Right atrium auricular region (tissue), 2 donors: ENCODE results near the gene SMAD9. TPM values are rescaled to one million over a fixed set of nuclear protein-coding genes. Genes with fewer than 3 reads are reported as not detected.

ENCODE experiments used
- DNase-seq: peaks from one replicate; pipeline ENCODE4 v3.0.0-alpha.2; 2019; ENCODE audit warnings: low spot score
- H3K27ac ChIP-seq, 2 donors: fragments of 200-600 bp; sonication (generic); 1 replicate in 1 of 2; 2 replicates in 1 of 2; pipeline ENCODE4 v1.5.1; 2016 to 2019
- H3K27me3 ChIP-seq, 2 donors: fragments of 200-600 bp; sonication (generic); one replicate each; pipeline versions ENCODE4 v1.5.1 to v1.6.0; 2017 to 2019
- H3K36me3 ChIP-seq: fragments of 200-600 bp; sonication (generic); one replicate; pipeline ENCODE4 v1.5.1; 2016
- H3K4me1 ChIP-seq, 2 donors: fragments of 200-600 bp; sonication (generic); one replicate each; pipeline versions ENCODE4 v1.5.1 to v1.6.0; 2017 to 2019
- H3K4me3 ChIP-seq, 2 donors: fragments of 200-600 bp; sonication (generic); 1 replicate in 1 of 2; 2 replicates in 1 of 2; pipeline ENCODE4 v1.5.1; 2017 to 2019; ENCODE audit warnings: mild to moderate bottlenecking in 1 of 2, moderate library complexity in 1 of 2
- H3K9me3 ChIP-seq, 2 donors: fragments of 200-600 bp; sonication (generic); one replicate each; pipeline ENCODE4 v1.5.1; 2019
- total RNA-seq, 2 donors: library from RNA; depleted of rRNA; stranded (reverse); fragments of >200 nt; gene quantifications; one replicate each; pipeline ENCODE4 v1.1.0, GENCODE V29; 2016
- TF ChIP-seq, protein P1 (sequence below), 2 donors: fragments of 200-600 bp; sonication (generic); IDR thresholded peaks; one replicate each; pipeline ENCODE4 v1.5.1; 2019; ENCODE audit warnings: antibody characterized with exemption in 2 of 2

Gene SMAD9
- total RNA-seq, 2 donors from 2014 or later = 3.2 to 15.6 TPM

DNA sequence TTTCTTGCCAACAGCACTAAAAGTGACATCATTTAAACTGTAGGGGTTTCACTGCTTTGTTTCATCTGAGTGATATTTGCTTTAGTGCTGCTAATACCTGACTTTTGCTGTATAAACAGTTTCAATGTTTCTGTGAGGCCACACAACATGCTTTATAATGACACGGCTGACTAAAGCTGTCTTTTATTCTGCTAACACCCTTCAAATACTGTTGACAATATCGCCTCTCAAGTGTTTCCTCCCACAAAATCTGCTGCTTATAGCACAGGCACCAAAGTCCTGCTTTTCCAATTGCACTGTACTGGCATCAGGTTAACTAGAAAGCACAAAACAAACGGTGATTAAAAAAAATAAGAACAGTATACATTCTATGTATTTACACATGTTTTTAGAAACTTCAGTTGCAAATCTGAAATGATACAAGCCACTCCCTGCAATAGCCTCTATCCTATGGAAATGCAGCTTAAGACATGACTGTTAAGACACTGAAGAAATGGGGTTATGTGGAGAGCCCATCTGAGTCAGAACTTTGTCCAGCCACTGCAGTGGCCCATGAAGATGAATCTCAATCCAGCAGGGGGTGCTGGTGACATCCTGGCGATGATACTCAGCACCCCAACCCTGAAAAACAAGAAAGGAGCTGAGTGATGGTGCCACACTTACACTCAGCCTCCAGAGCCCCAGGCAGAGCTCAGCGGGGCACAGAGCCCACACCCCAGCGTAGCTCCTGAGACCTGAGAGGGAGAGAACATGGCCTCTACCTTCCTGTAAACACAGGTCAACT, 71.6 kb downstream of the SMAD9 start:
- Histone ChIP-seq H3K4me3 (no peak overlapping the region), H3K27ac (no peak overlapping the region), H3K4me1 (peaks cover 0 to 10% of the 10 kb centered on the region in 2 donors), H3K27me3 (no peaks in the 10 kb centered on the region), H3K9me3 (no peaks in the 10 kb centered on the region), H3K36me3 (peaks cover 12% of the 10 kb centered on the region)
- DNase-seq = no peak
- TF ChIP-seq, protein P1, sequence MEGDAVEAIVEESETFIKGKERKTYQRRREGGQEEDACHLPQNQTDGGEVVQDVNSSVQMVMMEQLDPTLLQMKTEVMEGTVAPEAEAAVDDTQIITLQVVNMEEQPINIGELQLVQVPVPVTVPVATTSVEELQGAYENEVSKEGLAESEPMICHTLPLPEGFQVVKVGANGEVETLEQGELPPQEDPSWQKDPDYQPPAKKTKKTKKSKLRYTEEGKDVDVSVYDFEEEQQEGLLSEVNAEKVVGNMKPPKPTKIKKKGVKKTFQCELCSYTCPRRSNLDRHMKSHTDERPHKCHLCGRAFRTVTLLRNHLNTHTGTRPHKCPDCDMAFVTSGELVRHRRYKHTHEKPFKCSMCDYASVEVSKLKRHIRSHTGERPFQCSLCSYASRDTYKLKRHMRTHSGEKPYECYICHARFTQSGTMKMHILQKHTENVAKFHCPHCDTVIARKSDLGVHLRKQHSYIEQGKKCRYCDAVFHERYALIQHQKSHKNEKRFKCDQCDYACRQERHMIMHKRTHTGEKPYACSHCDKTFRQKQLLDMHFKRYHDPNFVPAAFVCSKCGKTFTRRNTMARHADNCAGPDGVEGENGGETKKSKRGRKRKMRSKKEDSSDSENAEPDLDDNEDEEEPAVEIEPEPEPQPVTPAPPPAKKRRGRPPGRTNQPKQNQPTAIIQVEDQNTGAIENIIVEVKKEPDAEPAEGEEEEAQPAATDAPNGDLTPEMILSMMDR (IDR thresholded peaks at IDR 0.05) = peak in 1 of 2 donors; percentile 27

DNA sequence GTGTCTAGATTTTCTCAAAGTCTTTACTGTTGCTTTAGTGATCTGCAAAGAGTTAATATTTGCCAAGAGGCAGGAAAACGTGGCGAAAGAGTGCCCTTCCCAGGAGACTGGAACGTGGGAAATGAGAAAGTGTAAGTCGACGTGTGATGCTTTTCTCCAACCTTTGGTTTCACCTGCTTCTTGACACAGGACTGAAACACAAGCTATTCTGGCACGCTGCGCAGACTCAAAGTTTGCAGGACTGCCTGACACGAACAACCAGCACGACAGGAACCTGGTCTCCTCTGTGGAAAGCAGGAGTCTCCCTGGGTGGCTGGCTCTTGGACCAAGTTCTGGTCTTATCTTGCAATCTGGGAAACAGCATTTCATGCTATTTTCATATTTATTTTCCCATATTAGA, 72.4 kb downstream of the SMAD9 start:
- peaks cover 5% of the 10 kb centered on the region for H3K36me3 ChIP-seq
- no peaks in the 10 kb centered on the region for H3K27me3 ChIP-seq
- no peak overlapping the region for H3K27ac ChIP-seq
- peaks cover 0 to 10% of the 10 kb centered on the region in 2 donors for H3K4me1 ChIP-seq
- H3K4me3 ChIP-seq = no peak overlapping the region
- no peaks in the 10 kb centered on the region for H3K9me3 ChIP-seq
- TF ChIP-seq, protein P1 (IDR thresholded peaks at IDR 0.05) = no peak
- DNase-seq = no peak

DNA sequence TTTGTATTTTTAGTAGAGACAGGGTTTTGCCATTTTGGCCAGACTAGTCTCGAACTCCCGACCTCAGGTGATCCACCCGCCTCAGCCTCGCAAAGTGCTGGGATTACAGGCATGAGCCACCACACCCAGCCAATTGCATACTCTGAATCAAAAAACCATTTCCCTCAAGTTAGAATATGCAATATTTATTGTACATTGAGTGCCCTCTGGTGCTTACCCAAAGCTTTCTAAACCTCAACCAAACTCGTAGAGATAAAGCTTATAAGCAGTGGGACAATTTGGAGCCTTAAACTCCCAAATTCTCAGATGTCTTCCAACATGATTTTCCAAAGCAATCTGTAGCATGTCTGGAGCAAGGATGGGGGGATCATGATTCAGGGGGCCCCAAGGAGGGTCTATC, 78.6 kb downstream of the SMAD9 start:
- no peak overlapping the region for H3K4me3 ChIP-seq
- H3K9me3 ChIP-seq = no peaks in the 10 kb centered on the region
- H3K27ac ChIP-seq = no peak overlapping the region
- DNase-seq = no peak
- H3K36me3 ChIP-seq = no peaks in the 10 kb centered on the region
- H3K4me1 ChIP-seq = peaks cover 0 to 7% of the 10 kb centered on the region in 2 donors
- H3K27me3 ChIP-seq = no peaks in the 10 kb centered on the region
- TF ChIP-seq, protein P1 (IDR thresholded peaks at IDR 0.05) = no peak

DNA sequence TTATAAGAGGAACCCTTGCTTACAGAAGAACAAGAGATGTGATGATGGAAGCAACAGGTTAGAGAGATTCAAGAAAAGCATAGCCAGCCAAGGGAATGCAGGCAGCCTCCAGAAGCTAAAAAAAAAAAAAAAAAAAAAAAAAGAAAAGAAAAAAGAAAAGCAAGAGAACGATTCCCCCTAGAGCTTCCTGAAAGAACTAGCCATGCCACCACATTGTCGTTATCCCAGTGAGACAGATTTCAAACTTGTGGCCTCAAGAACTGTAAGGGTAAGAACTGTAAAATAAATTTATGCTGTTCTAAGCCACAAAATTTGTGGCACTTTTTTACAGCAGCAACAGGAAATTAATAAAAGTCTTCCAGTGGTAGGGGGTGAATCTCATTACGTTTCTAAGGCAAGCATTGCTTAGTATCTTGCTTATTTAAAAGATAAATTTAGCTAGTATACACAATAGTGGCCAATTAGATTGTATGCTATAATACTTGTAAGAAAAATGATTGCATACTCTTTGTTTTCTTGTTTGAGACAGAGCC, 79.3 kb downstream of the SMAD9 start:
- TF ChIP-seq, protein P1 (IDR thresholded peaks at IDR 0.05) = no peak
- DNase-seq = no peak
- Histone ChIP-seq H3K9me3 (no peaks in the 10 kb centered on the region), H3K36me3 (no peaks in the 10 kb centered on the region), H3K27ac (no peak overlapping the region), H3K4me3 (no peak overlapping the region), H3K4me1 (peaks cover 0 to 7% of the 10 kb centered on the region in 2 donors), H3K27me3 (no peaks in the 10 kb centered on the region)

DNA sequence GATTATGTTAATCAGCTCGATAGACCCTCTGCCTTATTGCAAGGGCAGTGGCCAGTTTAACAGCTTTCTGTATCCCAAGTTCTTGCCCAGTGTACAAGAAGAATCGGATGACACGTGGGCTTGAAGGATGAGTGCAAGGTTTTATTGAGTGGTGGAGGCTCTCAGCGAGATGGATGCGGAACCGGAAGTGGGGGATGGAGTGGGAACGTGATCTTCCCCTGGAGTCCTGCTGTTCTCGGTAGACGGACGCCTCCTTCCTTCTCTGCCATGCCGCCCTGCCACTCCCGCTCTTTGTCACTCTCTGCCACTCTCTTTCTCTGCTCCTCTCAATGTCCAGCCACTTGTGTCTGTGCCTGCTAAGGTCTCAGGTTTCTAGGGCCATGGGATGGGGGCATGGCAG, 80.1 kb downstream of the SMAD9 start:
- TF ChIP-seq, protein P1 (IDR thresholded peaks at IDR 0.05) = no peak
- H3K9me3 ChIP-seq = no peaks in the 10 kb centered on the region
- no peak for DNase-seq
- no peak overlapping the region for H3K27ac ChIP-seq
- no peaks in the 10 kb centered on the region for H3K27me3 ChIP-seq
- no peaks in the 10 kb centered on the region for H3K36me3 ChIP-seq
- peaks cover 0 to 7% of the 10 kb centered on the region in 2 donors for H3K4me1 ChIP-seq
- H3K4me3 ChIP-seq = no peak overlapping the region
